Smooth muscle cell (in vitro differentiated cells): ENCODE results near the gene NFATC1. TPM values are rescaled to one million over a fixed set of nuclear protein-coding genes. Genes with fewer than 3 reads are reported as not detected.

Experiments used
- DNase-seq: peaks from one replicate; lab custom pipeline; 2025; ENCODE audit not compliant: unreplicated experiment; lab: John Stamatoyannopoulos, UW
- H2AFZ ChIP-seq: fragments of 200-600 bp; sonication (generic); 2 replicates; pipeline ENCODE4 v1.6.0; 2016; ENCODE audit warnings: antibody characterized with exemption, low read depth, mild to moderate bottlenecking
- H3F3A ChIP-seq: fragments of 200-600 bp; sonication (generic); 2 replicates; pipeline ENCODE4 v1.6.0; 2017; ENCODE audit warnings: antibody characterized with exemption, low read depth
- H3K27ac ChIP-seq: fragments of 200-600 bp; sonication (generic); 2 replicates; pipeline ENCODE4 v1.5.1; 2016; ENCODE audit warnings: low read depth, mild to moderate bottlenecking
- H3K27me3 ChIP-seq: fragments of 200-600 bp; sonication (generic); 2 replicates; pipeline ENCODE4 v1.6.1; 2016; ENCODE audit warnings: low read depth, mild to moderate bottlenecking
- H3K36me3 ChIP-seq: fragments of 200-600 bp; sonication (generic); 2 replicates; pipeline ENCODE4 v1.5.1; 2016; ENCODE audit warnings: low read depth
- H3K4me1 ChIP-seq: fragments of 200-600 bp; sonication (generic); 2 replicates; pipeline ENCODE4 v1.5.1; 2016; ENCODE audit warnings: low read depth
- H3K4me2 ChIP-seq: fragments of 200-600 bp; sonication (generic); 2 replicates; pipeline ENCODE4 v1.6.0; 2016; ENCODE audit warnings: mild to moderate bottlenecking
- H3K4me3 ChIP-seq: fragments of 200-600 bp; sonication (generic); 2 replicates; pipeline ENCODE4 v1.5.1; 2016; ENCODE audit warnings: mild to moderate bottlenecking
- H3K79me2 ChIP-seq: fragments of 200-600 bp; sonication (generic); 2 replicates; pipeline ENCODE4 v1.6.0; 2016; ENCODE audit warnings: low read depth, mild to moderate bottlenecking
- H3K9ac ChIP-seq: fragments of 200-600 bp; sonication (generic); 2 replicates; pipeline ENCODE4 v1.6.0; 2016; ENCODE audit warnings: low read depth
- H3K9me3 ChIP-seq: fragments of 200-600 bp; sonication (generic); replicated peaks from 2 replicates; pipeline ENCODE4 v1.5.1; 2016; ENCODE audit warnings: low read depth
- H4K20me1 ChIP-seq: fragments of 200-600 bp; sonication (generic); 2 replicates; pipeline ENCODE4 v1.6.0; 2016; ENCODE audit warnings: low read depth
- WGBS: methylation state at CpG from one replicate; pipeline ENCODE4 v1.1.7; 2016; ENCODE audit warnings: low lambda C conversion rate; 5-methylcytosine and 5-hydroxymethylcytosine counted together
- polyA plus RNA-seq: library from polyadenylated mRNA; unstranded; fragments of >200 nt; fragmentation: Nextera tagmentation; extraction: Ambion mirVana; gene quantifications from 2 replicates; pipeline ENCODE4 v1.2.1, GENCODE V29; 2016
- total RNA-seq: library from RNA; depleted of rRNA; stranded (reverse); fragments of >200 nt; gene quantifications from 2 replicates; pipeline ENCODE4 v1.2.3, GENCODE V29; 2014
- TF ChIP-seq, protein P1 (sequence below): fragments of 200-600 bp; sonication (generic); IDR thresholded peaks from 2 replicates; pipeline ENCODE4 v1.5.1; 2017; ENCODE audit warnings: borderline replicate concordance, mild to moderate bottlenecking, antibody characterized with exemption; ENCODE audit not compliant: insufficient read depth, poor library complexity, severe bottlenecking

Gene NFATC1
- total and polyA plus RNA-seq, 2 experiments from 2014 or later, result 13.1 to 19.2 TPM

DNA sequence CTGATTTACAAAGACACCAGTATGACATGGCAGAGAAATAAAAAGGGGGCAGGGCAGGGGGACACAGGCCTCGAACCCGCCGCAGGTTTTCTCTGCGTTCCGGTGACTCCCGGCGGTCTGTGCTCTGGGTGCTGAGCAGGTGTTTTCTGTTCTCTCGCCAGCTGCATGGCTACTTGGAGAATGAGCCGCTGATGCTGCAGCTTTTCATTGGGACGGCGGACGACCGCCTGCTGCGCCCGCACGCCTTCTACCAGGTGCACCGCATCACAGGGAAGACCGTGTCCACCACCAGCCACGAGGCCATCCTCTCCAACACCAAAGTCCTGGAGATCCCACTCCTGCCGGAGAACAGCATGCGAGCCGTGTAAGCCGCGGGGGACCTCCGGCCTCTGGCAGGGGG lies 52.9 kb downstream of the NFATC1 start:
- 97% methylated on average over 25 of the region's 25 CpGs for WGBS
- Histone ChIP-seq H3K27ac (no peak overlapping the region), H3K4me2 (no peak overlapping the region), H4K20me1 (peaks cover 54% of the 10 kb centered on the region), H3F3A (no peaks in the 10 kb centered on the region), H3K9me3 (no peaks in the 10 kb centered on the region), H2AFZ (no peak overlapping the region), H3K9ac (no peak overlapping the region), H3K27me3 (no peaks in the 10 kb centered on the region), H3K4me1 (peaks cover 3% of the 10 kb centered on the region), H3K36me3 (no peaks in the 10 kb centered on the region), H3K4me3 (no peak overlapping the region), H3K79me2 (peaks cover 24% of the 10 kb centered on the region)
- TF ChIP-seq, protein P1, sequence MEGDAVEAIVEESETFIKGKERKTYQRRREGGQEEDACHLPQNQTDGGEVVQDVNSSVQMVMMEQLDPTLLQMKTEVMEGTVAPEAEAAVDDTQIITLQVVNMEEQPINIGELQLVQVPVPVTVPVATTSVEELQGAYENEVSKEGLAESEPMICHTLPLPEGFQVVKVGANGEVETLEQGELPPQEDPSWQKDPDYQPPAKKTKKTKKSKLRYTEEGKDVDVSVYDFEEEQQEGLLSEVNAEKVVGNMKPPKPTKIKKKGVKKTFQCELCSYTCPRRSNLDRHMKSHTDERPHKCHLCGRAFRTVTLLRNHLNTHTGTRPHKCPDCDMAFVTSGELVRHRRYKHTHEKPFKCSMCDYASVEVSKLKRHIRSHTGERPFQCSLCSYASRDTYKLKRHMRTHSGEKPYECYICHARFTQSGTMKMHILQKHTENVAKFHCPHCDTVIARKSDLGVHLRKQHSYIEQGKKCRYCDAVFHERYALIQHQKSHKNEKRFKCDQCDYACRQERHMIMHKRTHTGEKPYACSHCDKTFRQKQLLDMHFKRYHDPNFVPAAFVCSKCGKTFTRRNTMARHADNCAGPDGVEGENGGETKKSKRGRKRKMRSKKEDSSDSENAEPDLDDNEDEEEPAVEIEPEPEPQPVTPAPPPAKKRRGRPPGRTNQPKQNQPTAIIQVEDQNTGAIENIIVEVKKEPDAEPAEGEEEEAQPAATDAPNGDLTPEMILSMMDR, result no peak
- no peak for DNase-seq

DNA sequence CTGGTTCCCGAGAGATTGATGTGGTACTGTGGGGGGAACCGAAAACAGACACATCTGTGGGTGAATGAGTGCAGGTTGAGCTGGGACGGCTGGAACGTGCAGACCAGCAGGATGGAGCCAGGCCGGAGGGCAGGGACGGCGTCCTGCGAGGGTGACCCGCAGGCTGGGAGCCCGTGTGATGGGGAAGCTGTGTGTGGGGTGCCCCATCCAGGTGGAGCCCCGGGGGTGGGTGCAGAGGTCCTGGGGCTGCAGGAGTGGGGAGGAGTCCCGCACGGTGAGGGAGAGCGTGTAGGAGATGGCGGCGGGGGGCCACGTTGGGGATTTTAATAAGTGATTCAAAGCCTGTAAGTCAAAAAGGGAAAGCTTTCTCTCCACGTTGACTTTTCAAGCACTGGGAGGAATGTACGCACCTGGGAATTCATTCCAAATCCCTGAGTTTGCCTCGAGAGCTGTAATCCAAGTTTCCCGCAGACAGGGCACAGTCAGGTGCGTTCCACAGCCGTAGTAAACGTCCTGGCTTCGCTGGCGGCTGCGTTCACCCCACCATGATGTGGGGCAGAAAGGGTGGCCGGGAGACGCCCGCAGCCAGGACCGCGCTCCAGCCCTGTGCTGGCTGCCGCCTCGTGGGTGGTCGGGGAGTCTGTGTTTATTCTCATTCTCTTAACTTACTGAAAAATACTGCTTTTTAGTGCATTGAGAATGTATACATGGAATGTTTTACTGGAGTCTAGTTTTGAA lies 54.0 kb downstream of the NFATC1 start:
- no peaks in the 10 kb centered on the region for H3K36me3 ChIP-seq
- peaks cover 43% of the 10 kb centered on the region for H4K20me1 ChIP-seq
- peaks cover 13% of the 10 kb centered on the region for H3K79me2 ChIP-seq
- no peak for DNase-seq
- H3K4me2 ChIP-seq, result no peak overlapping the region
- H3F3A ChIP-seq, result no peaks in the 10 kb centered on the region
- peaks cover 3% of the 10 kb centered on the region for H3K4me1 ChIP-seq
- H3K9me3 ChIP-seq, result no peaks in the 10 kb centered on the region
- H3K27me3 ChIP-seq, result no peaks in the 10 kb centered on the region
- 94% methylated on average over 35 of the region's 35 CpGs for WGBS
- no peak overlapping the region for H3K9ac ChIP-seq
- no peak overlapping the region for H3K27ac ChIP-seq
- no peak overlapping the region for H3K4me3 ChIP-seq
- H2AFZ ChIP-seq, result no peak overlapping the region
- TF ChIP-seq, protein P1, result no peak

DNA sequence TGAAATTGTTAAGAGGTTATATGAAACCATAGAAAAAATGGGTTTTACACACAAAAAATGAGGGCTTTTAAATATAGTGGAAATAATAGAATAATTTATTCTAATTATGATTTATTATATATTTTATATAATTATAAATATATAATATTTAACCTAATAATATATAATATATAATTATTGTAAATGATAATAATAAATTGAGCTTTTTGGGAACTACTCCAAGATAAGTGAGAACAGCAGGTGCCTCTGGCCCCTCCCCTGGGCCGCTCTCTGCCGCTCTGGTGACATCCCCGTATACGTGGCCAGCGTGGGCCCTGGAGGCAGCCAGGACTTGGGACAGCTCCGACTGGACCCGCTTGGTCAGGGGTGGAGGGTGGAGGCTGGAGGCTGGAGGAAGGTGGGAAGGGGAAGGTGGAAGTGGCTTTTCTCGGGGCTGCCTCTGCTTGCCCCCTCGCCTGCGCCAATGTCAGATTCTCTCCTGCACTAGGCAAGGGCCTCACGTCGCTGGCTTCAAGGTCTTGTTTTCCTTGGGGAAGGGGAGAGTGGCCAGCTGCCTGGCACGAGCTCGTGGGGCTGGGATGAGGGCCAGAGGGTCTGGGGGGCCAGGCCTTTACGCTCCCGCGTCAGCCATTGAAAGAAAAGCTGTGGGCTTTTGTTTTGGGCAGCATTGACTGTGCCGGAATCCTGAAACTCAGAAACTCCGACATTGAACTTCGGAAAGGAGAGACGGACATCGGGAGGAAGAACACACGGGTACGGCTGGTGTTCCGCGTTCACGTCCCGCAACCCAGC lies 54.8 kb downstream of the NFATC1 start:
- TF ChIP-seq, protein P1, result no peak
- H3K36me3 ChIP-seq, result no peaks in the 10 kb centered on the region
- H3K4me2 ChIP-seq, result no peak overlapping the region
- no peak overlapping the region for H3K9ac ChIP-seq
- H3K4me1 ChIP-seq, result peaks cover 3% of the 10 kb centered on the region
- no peak for DNase-seq
- no peaks in the 10 kb centered on the region for H3K27me3 ChIP-seq
- no peak overlapping the region for H3K4me3 ChIP-seq
- H3F3A ChIP-seq, result no peaks in the 10 kb centered on the region
- peaks cover 10% of the 10 kb centered on the region for H3K79me2 ChIP-seq
- no peaks in the 10 kb centered on the region for H3K9me3 ChIP-seq
- WGBS, result 95% methylated on average over 24 of the region's 28 CpGs
- H2AFZ ChIP-seq, result no peak overlapping the region
- H4K20me1 ChIP-seq, result peaks cover 35% of the 10 kb centered on the region
- H3K27ac ChIP-seq, result no peak overlapping the region
